ENCODE results near the gene NFKBIA.
"Not testable (repeated sequence)": the region's sequence is repeated elsewhere in the genome, so short reads cannot be mapped to it uniquely, and the experiment has no call there.

The NFKBIA gene

DNA sequence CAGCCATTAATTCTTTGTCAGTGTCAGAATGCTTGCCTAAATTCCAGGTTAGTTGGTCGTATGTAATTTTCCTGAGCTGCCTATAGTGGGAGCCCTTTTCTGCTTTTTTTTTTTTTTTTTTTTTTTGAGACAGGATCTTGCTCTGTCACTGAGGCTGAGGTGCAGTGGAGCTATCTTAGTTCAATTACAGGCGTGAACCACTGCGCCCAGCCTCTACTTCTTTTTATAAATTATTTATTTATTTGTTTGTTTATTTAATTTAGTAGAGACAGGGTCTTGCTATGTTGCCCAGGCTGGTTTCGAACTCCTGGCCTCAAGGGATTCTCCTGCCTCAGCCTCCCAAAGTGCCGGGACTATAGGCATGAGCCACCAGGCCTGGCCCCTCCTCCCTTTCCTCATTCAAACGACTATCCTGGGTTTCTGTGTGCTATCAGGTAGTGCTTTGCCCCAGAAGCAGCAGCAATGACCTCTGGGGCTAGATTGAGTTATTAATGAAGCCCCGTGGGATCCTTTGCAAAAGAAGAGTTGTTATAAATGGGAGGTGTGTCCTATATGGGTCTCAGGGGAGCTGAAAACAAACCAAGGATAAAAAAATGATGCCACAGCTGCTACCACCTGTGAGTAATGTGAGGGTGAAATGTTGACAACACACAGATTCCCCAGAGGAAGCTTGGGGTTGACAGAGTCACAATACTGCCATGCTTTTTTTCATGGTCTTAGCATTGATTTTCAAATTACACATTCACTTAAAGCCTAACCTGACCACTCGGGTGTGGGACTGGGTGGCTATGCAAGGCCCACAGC is 34.6 kb upstream of the NFKBIA start:
- TF ChIP-seq, protein P1, sequence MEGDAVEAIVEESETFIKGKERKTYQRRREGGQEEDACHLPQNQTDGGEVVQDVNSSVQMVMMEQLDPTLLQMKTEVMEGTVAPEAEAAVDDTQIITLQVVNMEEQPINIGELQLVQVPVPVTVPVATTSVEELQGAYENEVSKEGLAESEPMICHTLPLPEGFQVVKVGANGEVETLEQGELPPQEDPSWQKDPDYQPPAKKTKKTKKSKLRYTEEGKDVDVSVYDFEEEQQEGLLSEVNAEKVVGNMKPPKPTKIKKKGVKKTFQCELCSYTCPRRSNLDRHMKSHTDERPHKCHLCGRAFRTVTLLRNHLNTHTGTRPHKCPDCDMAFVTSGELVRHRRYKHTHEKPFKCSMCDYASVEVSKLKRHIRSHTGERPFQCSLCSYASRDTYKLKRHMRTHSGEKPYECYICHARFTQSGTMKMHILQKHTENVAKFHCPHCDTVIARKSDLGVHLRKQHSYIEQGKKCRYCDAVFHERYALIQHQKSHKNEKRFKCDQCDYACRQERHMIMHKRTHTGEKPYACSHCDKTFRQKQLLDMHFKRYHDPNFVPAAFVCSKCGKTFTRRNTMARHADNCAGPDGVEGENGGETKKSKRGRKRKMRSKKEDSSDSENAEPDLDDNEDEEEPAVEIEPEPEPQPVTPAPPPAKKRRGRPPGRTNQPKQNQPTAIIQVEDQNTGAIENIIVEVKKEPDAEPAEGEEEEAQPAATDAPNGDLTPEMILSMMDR (conservative IDR thresholded peaks at IDR 0.05; ENCODE audit: low read depth, low read length), result peak; percentile 38; the same call in 1 of the 2 replicates
- H3K4me1 ChIP-seq (ENCODE audit: low read depth, poor library complexity, severe bottlenecking), result no peaks in the 10 kb centered on the region
- no peak overlapping the region for H2AFZ ChIP-seq (ENCODE audit: low read depth)
- no peak overlapping the region for H3K27ac ChIP-seq
- H4K20me1 ChIP-seq (ENCODE audit: insufficient read depth), result no peaks in the 10 kb centered on the region
- H3K4me2 ChIP-seq, result no peak overlapping the region
- no peak overlapping the region for H3K9ac ChIP-seq
- H3K27me3 ChIP-seq (ENCODE audit: insufficient read depth, low read depth), result no peaks in the 10 kb centered on the region
- no peak overlapping the region for H3K4me3 ChIP-seq (IDR thresholded peaks at IDR 0.05; ENCODE audit: insufficient read depth, low read depth, low read length)
- H3K36me3 ChIP-seq (ENCODE audit: insufficient read depth), result no peaks in the 10 kb centered on the region
- no peaks in the 10 kb centered on the region for H3K79me2 ChIP-seq (ENCODE audit: insufficient read depth, low read depth)

DNA sequence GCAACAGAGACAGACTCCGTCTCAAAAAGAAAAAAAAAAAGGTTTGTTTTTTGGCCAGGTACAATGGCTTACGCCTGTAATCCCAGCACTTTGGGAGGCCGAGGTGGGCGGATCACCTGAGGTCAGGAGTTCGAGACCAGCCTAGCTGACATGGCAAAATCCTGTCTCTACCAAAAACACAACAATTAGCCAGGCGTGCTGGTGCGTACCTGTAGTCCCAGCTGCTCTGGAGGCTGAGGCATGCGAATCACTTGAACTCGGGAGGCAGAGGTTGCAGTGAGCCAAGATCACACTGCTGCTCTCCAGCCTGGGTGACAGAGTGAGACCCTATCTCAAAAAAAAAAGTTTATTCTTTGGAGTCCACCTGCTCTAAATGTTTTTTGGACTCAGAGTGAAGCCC is 33.9 kb upstream of the NFKBIA start:
- H3K27me3 ChIP-seq (ENCODE audit: insufficient read depth, low read depth); H2AFZ ChIP-seq (ENCODE audit: low read depth); H3K4me3 ChIP-seq (IDR thresholded peaks at IDR 0.05; ENCODE audit: insufficient read depth, low read depth, low read length); H3K79me2 ChIP-seq (ENCODE audit: insufficient read depth, low read depth); H3K4me2 ChIP-seq; H4K20me1 ChIP-seq (ENCODE audit: insufficient read depth); H3K4me1 ChIP-seq (ENCODE audit: low read depth, poor library complexity, severe bottlenecking); H3K36me3 ChIP-seq (ENCODE audit: insufficient read depth); H3K9ac ChIP-seq; H3K27ac ChIP-seq: not testable (repeated sequence)

DNA sequence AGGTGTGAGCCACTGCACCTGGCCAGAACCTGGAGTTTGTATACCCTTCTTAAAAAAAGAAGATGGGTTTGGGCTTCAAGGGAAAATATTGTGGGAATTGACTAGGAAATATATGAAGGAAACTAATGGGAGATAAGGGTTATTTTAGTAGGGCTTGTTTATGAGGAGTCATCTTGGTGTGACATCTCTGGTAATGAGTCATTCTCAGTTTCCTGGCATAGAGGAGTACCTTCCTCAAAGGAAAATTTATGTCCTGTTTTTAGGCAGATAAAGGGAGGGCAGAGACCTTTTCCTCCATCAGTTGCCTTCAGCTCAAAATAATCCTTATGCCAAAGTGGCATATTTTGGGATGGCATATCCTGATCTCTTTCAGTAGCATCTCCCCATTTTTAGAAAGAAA is 30.6 kb upstream of the NFKBIA start:
- Histone ChIP-seq H4K20me1 (ENCODE audit: insufficient read depth) (no peaks in the 10 kb centered on the region), H3K36me3 (ENCODE audit: insufficient read depth) (no peaks in the 10 kb centered on the region), H3K27ac (no peak overlapping the region)

DNA sequence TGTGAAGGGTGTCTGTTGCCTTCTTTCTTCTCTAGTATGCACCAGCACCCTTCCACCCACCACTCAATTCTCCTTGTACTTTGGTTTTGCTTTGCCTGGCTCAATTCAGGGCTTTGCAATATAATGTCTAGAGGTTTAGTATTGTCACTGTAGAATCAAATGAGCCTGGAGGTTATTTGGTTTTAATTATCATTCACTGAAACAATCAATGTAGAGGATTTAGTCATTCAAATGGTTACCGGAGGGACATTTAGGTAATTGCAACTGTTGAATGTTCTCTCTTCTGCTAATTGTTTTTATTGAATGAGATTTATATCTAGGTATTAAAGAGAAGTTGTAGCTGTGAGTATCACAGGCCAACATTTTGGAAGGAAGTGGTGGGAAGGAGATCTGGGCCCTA is 29.3 kb upstream of the NFKBIA start:
- Histone ChIP-seq H3K4me3 (IDR thresholded peaks at IDR 0.05; ENCODE audit: insufficient read depth, low read depth, low read length) (no peak overlapping the region), H3K9ac (no peak overlapping the region), H4K20me1 (ENCODE audit: insufficient read depth) (no peaks in the 10 kb centered on the region), H3K79me2 (ENCODE audit: insufficient read depth, low read depth) (no peaks in the 10 kb centered on the region), H3K27ac (no peak overlapping the region), H2AFZ (ENCODE audit: low read depth) (no peak overlapping the region), H3K36me3 (ENCODE audit: insufficient read depth) (no peaks in the 10 kb centered on the region), H3K4me2 (no peak overlapping the region), H3K27me3 (ENCODE audit: insufficient read depth, low read depth) (no peaks in the 10 kb centered on the region), H3K4me1 (ENCODE audit: low read depth, poor library complexity, severe bottlenecking) (no peaks in the 10 kb centered on the region)
- TF ChIP-seq, protein P1 (conservative IDR thresholded peaks at IDR 0.05; ENCODE audit: low read depth, low read length), result no peak

More for the DNA sequence above, 30.6 kb upstream of the NFKBIA start:
- no peak overlapping the region for H3K4me2 ChIP-seq
- H3K27me3 ChIP-seq (ENCODE audit: insufficient read depth, low read depth), result no peaks in the 10 kb centered on the region
- no peak overlapping the region for H3K4me3 ChIP-seq (IDR thresholded peaks at IDR 0.05; ENCODE audit: insufficient read depth, low read depth, low read length)
- H2AFZ ChIP-seq (ENCODE audit: low read depth), result no peak overlapping the region
- TF ChIP-seq, protein P1 (conservative IDR thresholded peaks at IDR 0.05; ENCODE audit: low read depth, low read length), result no peak
- H3K79me2 ChIP-seq (ENCODE audit: insufficient read depth, low read depth), result no peaks in the 10 kb centered on the region
- H3K4me1 ChIP-seq (ENCODE audit: low read depth, poor library complexity, severe bottlenecking), result no peaks in the 10 kb centered on the region
- no peak overlapping the region for H3K9ac ChIP-seq

DNA sequence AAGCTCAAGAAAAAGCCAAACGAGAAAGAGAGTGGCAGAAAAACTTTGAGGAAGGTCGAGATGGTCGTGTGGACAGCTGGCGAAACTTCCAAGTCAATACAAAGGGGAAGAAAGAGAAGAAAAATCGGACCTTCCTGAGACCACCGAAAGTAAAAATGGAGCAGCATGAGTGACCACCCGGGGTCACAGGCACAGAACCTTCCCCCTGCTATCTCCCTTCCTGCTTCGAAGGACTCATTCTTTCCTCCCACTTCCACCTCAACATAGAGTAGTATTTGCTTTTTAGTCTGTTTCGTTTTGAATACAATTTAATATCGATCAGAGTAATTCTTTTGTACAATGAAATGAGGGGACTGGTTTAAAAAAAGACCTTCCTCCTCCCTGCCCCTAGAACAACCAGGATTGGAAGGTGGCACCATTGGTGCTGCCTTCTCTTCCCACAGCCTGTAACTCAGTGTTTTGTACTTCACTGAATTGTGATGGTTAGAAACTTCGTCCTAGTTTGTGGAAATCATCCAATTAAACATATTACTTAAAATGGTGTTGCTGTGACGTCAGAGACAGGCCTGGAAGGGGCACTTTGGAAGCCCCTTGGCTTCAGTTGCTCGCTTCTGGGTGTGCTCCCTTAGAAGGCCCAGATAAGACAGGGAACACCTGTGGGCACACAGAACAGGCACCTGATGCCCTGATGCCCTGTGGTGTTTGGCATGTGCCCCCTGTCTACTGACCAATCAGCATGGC is 26.1 kb upstream of the NFKBIA start:
- Histone ChIP-seq H3K4me2 (no peak overlapping the region), H4K20me1 (ENCODE audit: insufficient read depth) (no peaks in the 10 kb centered on the region), H2AFZ (ENCODE audit: low read depth) (no peak overlapping the region), H3K4me1 (ENCODE audit: low read depth, poor library complexity, severe bottlenecking) (no peaks in the 10 kb centered on the region), H3K27me3 (ENCODE audit: insufficient read depth, low read depth) (no peaks in the 10 kb centered on the region), H3K27ac (no peak overlapping the region), H3K36me3 (ENCODE audit: insufficient read depth) (no peaks in the 10 kb centered on the region), H3K79me2 (ENCODE audit: insufficient read depth, low read depth) (no peaks in the 10 kb centered on the region), H3K9ac (no peak overlapping the region), H3K4me3 (IDR thresholded peaks at IDR 0.05; ENCODE audit: insufficient read depth, low read depth, low read length) (no peak overlapping the region)
- TF ChIP-seq, protein P1 (conservative IDR thresholded peaks at IDR 0.05; ENCODE audit: low read depth, low read length), result no peak

Measured in KMS-11 (cell line).